ENCODE data around the gene CCNI.
"Not testable (repeated sequence)": the region's sequence is repeated elsewhere in the genome, so short reads cannot be mapped to it uniquely, and the experiment has no call there.

Gene CCNI

GRCh38 chr4:77073106-77073809 is 2.5 kb downstream of the CCNI start:
- TF ChIP-seq SPI1 (IDR thresholded peaks at IDR 0.05; ENCODE audit: low read depth, low read length) (no peak), POLR2AphosphoS5 (IDR thresholded peaks at IDR 0.05; ENCODE audit: low read depth, low read length) (no peak), TAF1 (IDR thresholded peaks at IDR 0.05; ENCODE audit: low read depth, low read length) (no peak), POLR2A (IDR thresholded peaks at IDR 0.05; ENCODE audit: low read depth, low read length) (no peak), POU2F2 (IDR thresholded peaks at IDR 0.05; ENCODE audit: low read depth, low read length) (no peak), PAX5 (IDR thresholded peaks at IDR 0.05; ENCODE audit: insufficient read depth, low read length, severe bottlenecking) (no peak)
- FAIRE-seq (peak; percentile 52), DNase-seq (ENCODE audit: insufficient read length, low spot score) (no peak)

GRCh38 chr4:77072195-77072753 is 3.5 kb downstream of the CCNI start:
- no peak for DNase-seq (ENCODE audit: insufficient read length, low spot score)
- TF ChIP-seq TAF1 (IDR thresholded peaks at IDR 0.05; ENCODE audit: low read depth, low read length), result no peak
- no peak for TF ChIP-seq PAX5 (IDR thresholded peaks at IDR 0.05; ENCODE audit: insufficient read depth, low read length, severe bottlenecking)
- no peak for TF ChIP-seq POLR2A (IDR thresholded peaks at IDR 0.05; ENCODE audit: low read depth, low read length)
- TF ChIP-seq POLR2AphosphoS5 (IDR thresholded peaks at IDR 0.05; ENCODE audit: low read depth, low read length), result no peak
- TF ChIP-seq SPI1 (IDR thresholded peaks at IDR 0.05; ENCODE audit: low read depth, low read length), result no peak
- TF ChIP-seq POU2F2 (IDR thresholded peaks at IDR 0.05; ENCODE audit: low read depth, low read length), result no peak
- FAIRE-seq, result no peak

- FAIRE-seq; DNase-seq (ENCODE audit: insufficient read length, low spot score): not testable (repeated sequence)
Measured at GRCh38 chr4:77069514-77069913, 6.3 kb downstream of the CCNI start.

DNA sequence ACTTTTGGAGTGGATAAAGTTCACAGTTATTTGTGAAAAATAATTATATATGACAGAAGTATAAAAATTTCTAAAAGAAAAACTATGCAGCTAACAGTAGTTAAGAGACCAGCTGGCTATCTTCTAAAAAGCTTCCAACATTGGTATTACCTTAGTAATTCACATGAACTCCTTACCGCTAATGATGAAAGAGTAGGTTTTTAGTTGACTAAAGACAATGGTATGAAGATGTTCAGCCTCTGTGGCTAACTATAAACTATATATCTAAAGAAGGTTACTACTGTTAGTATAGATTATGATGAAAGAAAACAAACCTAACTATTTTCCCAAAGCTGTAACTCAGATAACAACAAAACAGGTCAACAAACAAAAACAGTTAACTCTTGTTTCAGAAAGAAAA is 10.4 kb downstream of the CCNI start:
- DNase-seq (ENCODE audit: insufficient read length, low spot score) (no peak), FAIRE-seq (no peak)
- TF ChIP-seq POU2F2 (IDR thresholded peaks at IDR 0.05; ENCODE audit: low read depth, low read length) (no peak), PAX5 (IDR thresholded peaks at IDR 0.05; ENCODE audit: insufficient read depth, low read length, severe bottlenecking) (no peak), SPI1 (IDR thresholded peaks at IDR 0.05; ENCODE audit: low read depth, low read length) (no peak), POLR2A (IDR thresholded peaks at IDR 0.05; ENCODE audit: low read depth, low read length) (no peak), POLR2AphosphoS5 (IDR thresholded peaks at IDR 0.05; ENCODE audit: low read depth, low read length) (no peak), TAF1 (IDR thresholded peaks at IDR 0.05; ENCODE audit: low read depth, low read length) (no peak)

GRCh38 chr4:77062856-77063255 is 12.9 kb downstream of the CCNI start:
- TF ChIP-seq TAF1 (IDR thresholded peaks at IDR 0.05; ENCODE audit: low read depth, low read length), result no peak
- TF ChIP-seq PAX5 (IDR thresholded peaks at IDR 0.05; ENCODE audit: insufficient read depth, low read length, severe bottlenecking), result no peak
- no peak for TF ChIP-seq POLR2AphosphoS5 (IDR thresholded peaks at IDR 0.05; ENCODE audit: low read depth, low read length)
- no peak for TF ChIP-seq POLR2A (IDR thresholded peaks at IDR 0.05; ENCODE audit: low read depth, low read length)
- no peak for TF ChIP-seq SPI1 (IDR thresholded peaks at IDR 0.05; ENCODE audit: low read depth, low read length)
- no peak for TF ChIP-seq POU2F2 (IDR thresholded peaks at IDR 0.05; ENCODE audit: low read depth, low read length)
- no peak for FAIRE-seq
- no peak for DNase-seq (ENCODE audit: insufficient read length, low spot score)

GRCh38 chr4:77052352-77052751 is 23.4 kb downstream of the CCNI start:
- TF ChIP-seq POU2F2 (IDR thresholded peaks at IDR 0.05; ENCODE audit: low read depth, low read length) (no peak), PAX5 (IDR thresholded peaks at IDR 0.05; ENCODE audit: insufficient read depth, low read length, severe bottlenecking) (no peak), POLR2AphosphoS5 (IDR thresholded peaks at IDR 0.05; ENCODE audit: low read depth, low read length) (no peak), POLR2A (IDR thresholded peaks at IDR 0.05; ENCODE audit: low read depth, low read length) (no peak), SPI1 (IDR thresholded peaks at IDR 0.05; ENCODE audit: low read depth, low read length) (no peak), TAF1 (IDR thresholded peaks at IDR 0.05; ENCODE audit: low read depth, low read length) (no peak)
- no peak for DNase-seq (ENCODE audit: insufficient read length, low spot score)
- peak; percentile 78 for FAIRE-seq

- TF ChIP-seq TAF1 (IDR thresholded peaks at IDR 0.05; ENCODE audit: low read depth, low read length), result no peak
- FAIRE-seq, result no peak
- no peak for DNase-seq (ENCODE audit: insufficient read length, low spot score)
Measured at GRCh38 chr4:77050962-77051361, 24.8 kb downstream of the CCNI start.

DNA sequence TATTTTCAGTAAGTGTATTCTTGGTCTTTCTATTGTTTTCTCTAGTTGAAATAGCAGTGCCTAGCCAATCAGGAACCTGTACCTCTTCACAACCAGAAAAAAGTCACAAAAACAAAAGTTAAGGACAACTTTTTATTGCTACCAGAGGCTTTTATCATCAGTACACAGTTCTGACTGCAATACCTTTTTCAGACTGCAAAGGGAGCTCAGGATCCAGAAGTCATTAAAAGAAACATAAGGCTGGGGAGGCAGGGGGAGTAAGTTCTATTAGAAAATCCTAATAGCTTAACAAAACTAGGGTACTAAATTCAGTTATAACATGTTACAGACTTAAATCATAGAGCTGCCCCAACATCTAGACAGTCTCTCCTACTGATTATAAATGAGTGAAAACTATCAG is 28.8 kb downstream of the CCNI start:
- no peak for TF ChIP-seq POLR2AphosphoS5 (IDR thresholded peaks at IDR 0.05; ENCODE audit: low read depth, low read length)
- no peak for TF ChIP-seq SPI1 (IDR thresholded peaks at IDR 0.05; ENCODE audit: low read depth, low read length)
- no peak for TF ChIP-seq PAX5 (IDR thresholded peaks at IDR 0.05; ENCODE audit: insufficient read depth, low read length, severe bottlenecking)
- no peak for TF ChIP-seq TAF1 (IDR thresholded peaks at IDR 0.05; ENCODE audit: low read depth, low read length)
- TF ChIP-seq POLR2A (IDR thresholded peaks at IDR 0.05; ENCODE audit: low read depth, low read length), result no peak
- TF ChIP-seq POU2F2 (IDR thresholded peaks at IDR 0.05; ENCODE audit: low read depth, low read length), result no peak
- FAIRE-seq (no peak), DNase-seq (ENCODE audit: insufficient read length, low spot score) (no peak)

DNA sequence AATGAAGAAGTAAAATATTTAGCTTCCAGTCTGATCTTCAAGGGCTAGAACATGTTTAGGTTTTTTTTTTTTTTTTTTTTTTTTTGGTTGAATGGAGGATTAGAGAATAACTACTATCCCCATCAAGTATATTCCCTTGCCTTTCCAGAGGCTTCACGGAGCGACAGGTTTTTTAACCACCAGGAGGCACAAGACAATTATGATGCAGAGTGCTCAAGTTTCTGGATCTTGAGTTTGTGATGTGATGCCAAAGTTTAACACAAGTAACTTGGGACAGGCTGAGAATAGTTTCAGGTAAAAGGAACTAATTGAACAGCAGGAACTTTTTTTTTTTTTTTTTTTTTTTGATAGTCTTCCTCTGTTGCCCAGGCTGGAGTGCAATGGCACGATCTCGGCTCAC is 30.3 kb downstream of the CCNI start:
- FAIRE-seq (no peak), DNase-seq (ENCODE audit: insufficient read length, low spot score) (no peak)
- TF ChIP-seq POU2F2 (IDR thresholded peaks at IDR 0.05; ENCODE audit: low read depth, low read length) (no peak), POLR2AphosphoS5 (IDR thresholded peaks at IDR 0.05; ENCODE audit: low read depth, low read length) (no peak), TAF1 (IDR thresholded peaks at IDR 0.05; ENCODE audit: low read depth, low read length) (no peak), POLR2A (IDR thresholded peaks at IDR 0.05; ENCODE audit: low read depth, low read length) (no peak), SPI1 (IDR thresholded peaks at IDR 0.05; ENCODE audit: low read depth, low read length) (no peak), PAX5 (IDR thresholded peaks at IDR 0.05; ENCODE audit: insufficient read depth, low read length, severe bottlenecking) (no peak)

- no peak for TF ChIP-seq PAX5 (IDR thresholded peaks at IDR 0.05; ENCODE audit: insufficient read depth, low read length, severe bottlenecking)
- TF ChIP-seq POLR2AphosphoS5 (IDR thresholded peaks at IDR 0.05; ENCODE audit: low read depth, low read length), result no peak
- TF ChIP-seq SPI1 (IDR thresholded peaks at IDR 0.05; ENCODE audit: low read depth, low read length), result no peak
- TF ChIP-seq POU2F2 (IDR thresholded peaks at IDR 0.05; ENCODE audit: low read depth, low read length), result no peak
- no peak for TF ChIP-seq POLR2A (IDR thresholded peaks at IDR 0.05; ENCODE audit: low read depth, low read length)
- no peak for TF ChIP-seq TAF1 (IDR thresholded peaks at IDR 0.05; ENCODE audit: low read depth, low read length)
- FAIRE-seq, result no peak
- DNase-seq (ENCODE audit: insufficient read length, low spot score), result no peak
Measured at GRCh38 chr4:77044461-77045150, 31.2 kb downstream of the CCNI start.
